H9 (cell line): ENCODE measurements around the gene NTMT1. TPM values are rescaled to one million over a fixed set of nuclear protein-coding genes. Genes with fewer than 3 reads are reported as not detected.

Experiments used
- DNase-seq: peaks from one replicate; pipeline ENCODE4 v3.0.0-alpha.2; 2017
- H2AFZ ChIP-seq: one replicate; pipeline ENCODE4 v1.6.1; 2013; ENCODE audit warnings: mild to moderate bottlenecking, low read length, control low read depth, moderate library complexity
- H2AK5ac ChIP-seq: 2 replicates; pipeline ENCODE4 v1.6.1; 2013; ENCODE audit warnings: low read length, control low read depth, mixed read lengths; ENCODE audit not compliant: insufficient read length
- H2BK120ac ChIP-seq: one replicate; pipeline ENCODE4 v1.6.1; 2013; ENCODE audit warnings: low read depth, mild to moderate bottlenecking, low read length, control low read depth, inconsistent platforms; ENCODE audit not compliant: poor library complexity, severe bottlenecking
- H2BK12ac ChIP-seq: 2 replicates; pipeline ENCODE4 v1.6.1; 2013; ENCODE audit warnings: low read length, control low read depth, mixed read lengths, low read depth; ENCODE audit not compliant: insufficient read length
- H2BK15ac ChIP-seq: 2 replicates; pipeline ENCODE4 v1.6.1; 2013; ENCODE audit warnings: low read depth, low read length, control low read depth
- H2BK20ac ChIP-seq: one replicate; pipeline ENCODE4 v1.6.1; 2013; ENCODE audit warnings: low read depth, mild to moderate bottlenecking, low read length, control low read depth, inconsistent platforms; ENCODE audit not compliant: poor library complexity, severe bottlenecking
- H2BK5ac ChIP-seq: 2 replicates; pipeline ENCODE4 v1.6.1; 2013; ENCODE audit warnings: low read length, control low read depth, mixed read lengths; ENCODE audit not compliant: insufficient read length
- H3K14ac ChIP-seq: 2 replicates; pipeline ENCODE4 v1.6.1; 2013; ENCODE audit warnings: low read length, control low read depth; ENCODE audit not compliant: insufficient read depth
- H3K18ac ChIP-seq: 2 replicates; pipeline ENCODE4 v1.6.1; 2013; ENCODE audit warnings: low read depth, mild to moderate bottlenecking, mixed read lengths, low read length, control low read depth; ENCODE audit not compliant: insufficient read length
- H3K23ac ChIP-seq: 2 replicates; pipeline ENCODE4 v1.6.1; 2013; ENCODE audit warnings: low read length, control low read depth, mixed read lengths, low read depth; ENCODE audit not compliant: insufficient read length
- H3K23me2 ChIP-seq: 2 replicates; pipeline ENCODE4 v1.6.1; 2013; ENCODE audit warnings: low read depth, mild to moderate bottlenecking, mixed read lengths, low read length, control low read depth; ENCODE audit not compliant: insufficient read length, poor library complexity, severe bottlenecking
- H3K27ac ChIP-seq: 2 replicates; pipeline ENCODE4 v1.5.1; 2013; ENCODE audit warnings: low read length, control low read depth, mixed read lengths, low read depth; ENCODE audit not compliant: insufficient read length
- H3K27me3 ChIP-seq: 2 replicates; pipeline ENCODE4 v1.6.1; 2013; ENCODE audit warnings: low read length, control low read depth, inconsistent platforms; ENCODE audit not compliant: insufficient read depth
- H3K4ac ChIP-seq: 2 replicates; pipeline ENCODE4 v1.6.1; 2013; ENCODE audit warnings: low read depth, mild to moderate bottlenecking, control low read depth, inconsistent platforms, low read length, moderate library complexity
- H3K4me1 ChIP-seq: 2 replicates; pipeline ENCODE4 v1.6.1; 2013; ENCODE audit warnings: low read length, control low read depth, inconsistent platforms; ENCODE audit not compliant: insufficient read depth
- H3K4me2 ChIP-seq: 2 replicates; pipeline ENCODE4 v1.6.1; 2013; ENCODE audit warnings: low read length, control low read depth, mixed read lengths; ENCODE audit not compliant: insufficient read length, insufficient read depth
- H3K56ac ChIP-seq: 2 replicates; pipeline ENCODE4 v1.6.1; 2013; ENCODE audit warnings: low read depth, mild to moderate bottlenecking, mixed read lengths, low read length, control low read depth; ENCODE audit not compliant: insufficient read length
- H3K79me1 ChIP-seq: 2 replicates; pipeline ENCODE4 v1.6.1; 2013; ENCODE audit warnings: low read depth, mild to moderate bottlenecking, moderate library complexity, low read length, control low read depth, inconsistent platforms; ENCODE audit not compliant: insufficient read depth, poor library complexity, severe bottlenecking
- H3K79me2 ChIP-seq: 2 replicates; pipeline ENCODE4 v1.6.1; 2013; ENCODE audit warnings: low read length, control low read depth, inconsistent platforms; ENCODE audit not compliant: insufficient read depth
- H3K9ac ChIP-seq: 2 replicates; pipeline ENCODE4 v1.6.1; 2013; ENCODE audit warnings: low read length, control low read depth, mixed read lengths; ENCODE audit not compliant: insufficient read length; ENCODE audit errors: extremely low read depth
- H3K9me3 ChIP-seq: one replicate; pipeline ENCODE4 v1.6.1; 2013; ENCODE audit warnings: low read depth, low read length, inconsistent platforms; ENCODE audit not compliant: control insufficient read depth
- H3T11ph ChIP-seq: one replicate; pipeline ENCODE4 v1.6.1; 2013; ENCODE audit warnings: mild to moderate bottlenecking, low read length, control low read depth, inconsistent platforms
- H4K20me1 ChIP-seq: one replicate; pipeline ENCODE4 v1.6.1; 2013; ENCODE audit not compliant: control insufficient read depth, insufficient read length, insufficient read depth
- H4K5ac ChIP-seq: 2 replicates; pipeline ENCODE4 v1.6.1; 2013; ENCODE audit warnings: low read depth, mild to moderate bottlenecking, mixed read lengths, low read length, control low read depth; ENCODE audit not compliant: insufficient read length
- H4K8ac ChIP-seq: replicated peaks from 2 replicates; pipeline ENCODE4 v1.6.1; 2013; ENCODE audit warnings: low read length, control low read depth, mixed read lengths, low read depth; ENCODE audit not compliant: insufficient read length
- H4K91ac ChIP-seq: 2 replicates; pipeline ENCODE4 v1.6.1; 2013; ENCODE audit warnings: low read depth, mild to moderate bottlenecking, moderate library complexity, mixed read lengths, low read length, control low read depth; ENCODE audit not compliant: insufficient read length
- H3K27ac Mint-ChIP-seq, 3 experiments: 2 replicates in 2 of 3; 3 replicates in 1 of 3; pipeline ENCODE4 v1.8.0; 2020 to 2021; ENCODE audit warnings: mixed read lengths in 3 of 3, mild to moderate bottlenecking in 1 of 3, moderate library complexity in 1 of 3
- H3K27me3 Mint-ChIP-seq: 2 replicates; pipeline ENCODE4 v1.8.0; 2021; ENCODE audit warnings: low read depth, mild to moderate bottlenecking, moderate library complexity, mixed read lengths
- H3K36me3 Mint-ChIP-seq, 3 experiments: 2 replicates in 2 of 3; 3 replicates in 1 of 3; pipeline ENCODE4 v1.8.0; 2020 to 2021; ENCODE audit warnings: low read depth in 3 of 3, mixed read lengths in 3 of 3; ENCODE audit not compliant: insufficient read depth in 1 of 3
- H3K4me1 Mint-ChIP-seq, 2 experiments: 2 replicates each; pipeline ENCODE4 v1.8.0; 2020; ENCODE audit warnings: mixed read lengths in 2 of 2
- H3K4me3 Mint-ChIP-seq, 2 experiments: 2 replicates in 1 of 2; 3 replicates in 1 of 2; pipeline ENCODE4 v1.8.0; 2020 to 2021; ENCODE audit warnings: mild to moderate bottlenecking in 2 of 2, mixed read lengths in 2 of 2, moderate library complexity in 1 of 2
- H3K9me3 Mint-ChIP-seq, 2 experiments: 2 replicates in 1 of 2; 3 replicates in 1 of 2; pipeline ENCODE4 v1.8.0; 2020; ENCODE audit warnings: mild to moderate bottlenecking in 2 of 2, mixed read lengths in 2 of 2, moderate library complexity in 1 of 2
- WGBS: extraction: QIAGEN DNeasy Blood & Tissue Kit; methylation state at CpG from one replicate; pipeline ENCODE4 v1.1.7; 2013; ENCODE audit warnings: missing lambda C conversion rate, low lambda C conversion rate, mixed read lengths; ENCODE audit not compliant: insufficient read length; ENCODE audit errors: extremely low coverage; 5-methylcytosine and 5-hydroxymethylcytosine counted together
- total RNA-seq: library from RNA; stranded (reverse); gene quantifications from 2 replicates; pipeline ENCODE4 v1.2.1, GENCODE V29; 2021
- TF ChIP-seq, protein P1 (sequence below): fragments of 200-600 bp; sonication (generic); conservative IDR thresholded peaks from 3 replicates; pipeline ENCODE4 v1.8.0; 2021; ENCODE audit warnings: antibody characterized with exemption, mild to moderate bottlenecking

The NTMT1 gene
- total RNA-seq, 1 experiment from 2014 or later, result 57.9 TPM

GRCh38 chr9:129676975-129677374 lies 51.0 kb downstream of the NTMT1 start:
- TF ChIP-seq, protein P1, sequence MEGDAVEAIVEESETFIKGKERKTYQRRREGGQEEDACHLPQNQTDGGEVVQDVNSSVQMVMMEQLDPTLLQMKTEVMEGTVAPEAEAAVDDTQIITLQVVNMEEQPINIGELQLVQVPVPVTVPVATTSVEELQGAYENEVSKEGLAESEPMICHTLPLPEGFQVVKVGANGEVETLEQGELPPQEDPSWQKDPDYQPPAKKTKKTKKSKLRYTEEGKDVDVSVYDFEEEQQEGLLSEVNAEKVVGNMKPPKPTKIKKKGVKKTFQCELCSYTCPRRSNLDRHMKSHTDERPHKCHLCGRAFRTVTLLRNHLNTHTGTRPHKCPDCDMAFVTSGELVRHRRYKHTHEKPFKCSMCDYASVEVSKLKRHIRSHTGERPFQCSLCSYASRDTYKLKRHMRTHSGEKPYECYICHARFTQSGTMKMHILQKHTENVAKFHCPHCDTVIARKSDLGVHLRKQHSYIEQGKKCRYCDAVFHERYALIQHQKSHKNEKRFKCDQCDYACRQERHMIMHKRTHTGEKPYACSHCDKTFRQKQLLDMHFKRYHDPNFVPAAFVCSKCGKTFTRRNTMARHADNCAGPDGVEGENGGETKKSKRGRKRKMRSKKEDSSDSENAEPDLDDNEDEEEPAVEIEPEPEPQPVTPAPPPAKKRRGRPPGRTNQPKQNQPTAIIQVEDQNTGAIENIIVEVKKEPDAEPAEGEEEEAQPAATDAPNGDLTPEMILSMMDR, result 0 out of 3 replicates have a peak, but pooled peaks have one; percentile 16
- Histone ChIP-seq H3K23ac (no peak overlapping the region), H3K4me2 (no peak overlapping the region), H3K23me2 (no peaks in the 10 kb centered on the region), H3K27ac (no peak overlapping the region), H3K79me1 (no peaks in the 10 kb centered on the region), H4K20me1 (no peaks in the 10 kb centered on the region), H3K27me3 (no peaks in the 10 kb centered on the region), H2BK120ac (no peak overlapping the region), H3K4ac (no peak overlapping the region), H3K4me1 (no peaks in the 10 kb centered on the region), H3K9me3 (no peaks in the 10 kb centered on the region), H2BK20ac (no peak overlapping the region), H3K18ac (no peak overlapping the region), H2AFZ (no peak overlapping the region), H3K14ac (no peak overlapping the region), H2BK15ac (no peak overlapping the region), H3T11ph (no peak overlapping the region), H2BK5ac (no peak overlapping the region), H2AK5ac (no peak overlapping the region), H3K56ac (no peak overlapping the region), H4K8ac (no peak overlapping the region), H2BK12ac (no peak overlapping the region), H3K79me2 (no peaks in the 10 kb centered on the region), H3K9ac (no peak overlapping the region), H4K91ac (no peak overlapping the region), H4K5ac (no peak overlapping the region)
- H3K4me1 Mint-ChIP-seq, result peaks cover 7 to 20% of the 10 kb centered on the region in 2 experiments
- H3K27ac Mint-ChIP-seq, result peak overlapping the region in 1 of 3 experiments; percentile 28; a peak in 1 of 7 replicates
- no peaks in the 10 kb centered on the region for H3K9me3 Mint-ChIP-seq
- H3K4me3 Mint-ChIP-seq, result no peak overlapping the region
- H3K36me3 Mint-ChIP-seq, result no peaks in the 10 kb centered on the region
- DNase-seq, result no peak
- peaks cover 9% of the 10 kb centered on the region for H3K27me3 Mint-ChIP-seq
- WGBS, result no CpG with 5 or more reads among the region's 12 CpGs
